ENCODE measurements around the gene DCBLD1.

DNA sequence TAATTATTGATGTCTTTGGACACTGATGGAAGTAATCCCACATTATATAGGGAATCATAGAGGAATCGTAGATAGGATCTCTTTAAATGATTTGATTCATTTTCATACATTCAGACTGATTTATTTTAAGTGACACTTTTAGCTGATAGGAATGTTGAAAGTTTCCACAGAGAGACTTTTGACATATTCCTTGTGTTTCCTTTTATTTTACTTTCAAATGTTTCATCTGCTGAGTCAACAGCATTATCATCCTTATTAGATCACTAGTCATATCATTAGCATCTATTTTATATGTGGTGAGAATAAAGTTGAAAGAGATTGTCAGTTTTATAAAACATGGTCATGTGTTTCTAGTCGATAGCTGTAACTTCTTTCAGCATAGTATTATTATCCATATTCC is 13.4 kb downstream of the DCBLD1 start:
- TF ChIP-seq, protein P1, sequence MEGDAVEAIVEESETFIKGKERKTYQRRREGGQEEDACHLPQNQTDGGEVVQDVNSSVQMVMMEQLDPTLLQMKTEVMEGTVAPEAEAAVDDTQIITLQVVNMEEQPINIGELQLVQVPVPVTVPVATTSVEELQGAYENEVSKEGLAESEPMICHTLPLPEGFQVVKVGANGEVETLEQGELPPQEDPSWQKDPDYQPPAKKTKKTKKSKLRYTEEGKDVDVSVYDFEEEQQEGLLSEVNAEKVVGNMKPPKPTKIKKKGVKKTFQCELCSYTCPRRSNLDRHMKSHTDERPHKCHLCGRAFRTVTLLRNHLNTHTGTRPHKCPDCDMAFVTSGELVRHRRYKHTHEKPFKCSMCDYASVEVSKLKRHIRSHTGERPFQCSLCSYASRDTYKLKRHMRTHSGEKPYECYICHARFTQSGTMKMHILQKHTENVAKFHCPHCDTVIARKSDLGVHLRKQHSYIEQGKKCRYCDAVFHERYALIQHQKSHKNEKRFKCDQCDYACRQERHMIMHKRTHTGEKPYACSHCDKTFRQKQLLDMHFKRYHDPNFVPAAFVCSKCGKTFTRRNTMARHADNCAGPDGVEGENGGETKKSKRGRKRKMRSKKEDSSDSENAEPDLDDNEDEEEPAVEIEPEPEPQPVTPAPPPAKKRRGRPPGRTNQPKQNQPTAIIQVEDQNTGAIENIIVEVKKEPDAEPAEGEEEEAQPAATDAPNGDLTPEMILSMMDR (IDR thresholded peaks at IDR 0.05; ENCODE audit: low read depth, low read length, missing input control) = no peak
- no peak for TF ChIP-seq SP1 (IDR thresholded peaks at IDR 0.05)
- TF ChIP-seq REST (IDR thresholded peaks at IDR 0.05) = no peak
- no peak for TF ChIP-seq TAF1 (conservative IDR thresholded peaks at IDR 0.05)
- no peak for TF ChIP-seq YY1 (IDR thresholded peaks at IDR 0.05)
- TF ChIP-seq, protein P2, sequence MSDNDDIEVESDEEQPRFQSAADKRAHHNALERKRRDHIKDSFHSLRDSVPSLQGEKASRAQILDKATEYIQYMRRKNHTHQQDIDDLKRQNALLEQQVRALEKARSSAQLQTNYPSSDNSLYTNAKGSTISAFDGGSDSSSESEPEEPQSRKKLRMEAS (IDR thresholded peaks at IDR 0.05) = no peak
- TF ChIP-seq JUND (IDR thresholded peaks at IDR 0.05) = no peak
- no peak for TF ChIP-seq RAD21 (IDR thresholded peaks at IDR 0.05)
- TF ChIP-seq EGR1 (IDR thresholded peaks at IDR 0.05; ENCODE audit: low read depth in 2 of 2) = no peak

Measured in liver (tissue), 3 donors.